Fibroblast of skin of back (primary cell): ENCODE measurements around the gene MKNK2.
"Not testable (repeated sequence)": the region's sequence is repeated elsewhere in the genome, so short reads cannot be mapped to it uniquely, and the experiment has no call there.

Source experiments
- DNase-seq: peaks from one replicate; pipeline ENCODE4 v3.0.0-alpha.2; 2013

MKNK2 gene

GRCh38 chr19:1990230-1991017 lies 60.6 kb downstream of the MKNK2 start:
- no peak for DNase-seq

GRCh38 chr19:1989513-1990229 lies 61.4 kb downstream of the MKNK2 start:
- no peak for DNase-seq

GRCh38 chr19:1988464-1988863 lies 62.6 kb downstream of the MKNK2 start:
- DNase-seq: not testable (repeated sequence)
